ENCODE measurements around the gene WDR35. TPM values are rescaled to one million over a fixed set of nuclear protein-coding genes. Genes with fewer than 3 reads are reported as not detected.

WDR35 gene
- total and polyA plus RNA-seq, 10 of the 15 experiments (the other 5 are each of a cell fraction or from before 2014, with no cell fraction given), result 3.0 to 9.3 (median 6.3) TPM

DNA sequence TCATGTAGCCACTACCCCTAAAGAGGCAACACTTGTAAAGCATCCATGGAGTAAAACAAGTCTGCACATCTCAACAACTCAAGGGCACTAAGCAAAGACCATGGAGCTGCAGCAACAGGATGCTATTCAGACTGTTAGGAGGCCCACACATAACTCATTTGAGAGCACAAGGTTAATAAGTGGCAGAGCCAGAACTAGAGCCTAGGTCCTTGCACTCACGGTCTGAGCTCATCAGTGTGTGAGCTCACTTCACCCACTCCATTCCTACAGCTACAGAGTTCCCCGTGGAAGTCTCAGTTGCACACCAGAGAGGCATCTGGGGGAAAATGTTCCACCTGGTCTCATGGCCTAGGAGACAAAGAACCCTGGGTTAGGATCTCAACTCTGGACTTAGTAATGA is 123.1 kb downstream of the WDR35 start (continued):
- TF ChIP-seq EP300 (IDR thresholded peaks at IDR 0.05; ENCODE audit: borderline replicate concordance in 1 of 2, control insufficient read depth in 1 of 2, low read depth in 2 of 2, low read length in 2 of 2) (no peak), HSF1 (IDR thresholded peaks at IDR 0.05; ENCODE audit: low read depth, low read length) (no peak), ZBTB33 (IDR thresholded peaks at IDR 0.05) (no peak), HDAC2 (IDR thresholded peaks at IDR 0.05) (no peak)

- Histone ChIP-seq H3K79me2 (ENCODE audit: control insufficient read depth, insufficient read depth, low read length) (no peaks in the 10 kb centered on the region), H3K4me3 (no peak overlapping the region), H3K4me1 (ENCODE audit: control insufficient read depth, insufficient read depth, low read length) (peaks cover 9% of the 10 kb centered on the region), H2AFZ (ENCODE audit: control insufficient read depth, low read depth, low read length) (peak overlapping the region; percentile 41), H3K27me3 (replicated peaks in 1 of 2; ENCODE audit: control insufficient read depth in 2 of 2, insufficient read depth in 2 of 2, low read length in 1 of 2) (no peaks in the 10 kb centered on the region), H3K36me3 (ENCODE audit: control insufficient read depth in 2 of 2, insufficient read depth in 2 of 2, low read length in 1 of 2) (no peaks in the 10 kb centered on the region), H4K20me1 (ENCODE audit: control insufficient read depth, insufficient read depth) (no peaks in the 10 kb centered on the region), H3K9me3 (replicated peaks; ENCODE audit: control insufficient read depth, insufficient read depth, low read length) (no peaks in the 10 kb centered on the region), H3K9ac (ENCODE audit: control insufficient read depth, insufficient read depth, low read length) (peak overlapping the region; percentile 44; the same call in 1 of the 2 replicates), H3K27ac (ENCODE audit: control insufficient read depth, insufficient read depth) (no peak overlapping the region), H3K4me2 (ENCODE audit: control insufficient read depth, insufficient read depth) (peak overlapping the region; percentile 12; the same call in 1 of the 2 replicates)
- RAD21 ChIA-PET (ENCODE audit: unreplicated experiment), result interaction anchor here (0.8 to 1.6 kb wide), 6 partner anchors 24 to 1344 kb away, joined by 3 to 4 read pairs (median 3); no protein-coding TSS in a partner anchor
- 3% methylated on average over 2 of the region's 2 CpGs for WGBS (ENCODE audit: insufficient coverage, insufficient replicate concordance, low lambda C conversion rate, missing lambda C conversion rate)
- in situ Hi-C loops (cut with MboI), result loop anchor here (10.0 kb wide), 1 partner anchor 1110 kb away; no protein-coding TSS in a partner anchor
- FAIRE-seq, result no peak
- TF ChIP-seq TCF12 (IDR thresholded peaks at IDR 0.05; ENCODE audit: low read depth, low read length), result 0 out of 2 replicates have a peak, but pooled peaks have one; percentile 6
- TF ChIP-seq RUNX3 (IDR thresholded peaks at IDR 0.05; ENCODE audit: low read length), result peak; percentile 88
- TF ChIP-seq CUX1 (IDR thresholded peaks at IDR 0.05; ENCODE audit: insufficient replicate concordance, low read depth, low read length), result no peak
- ATAC-seq, result peak; percentile 75
- no TSS peak for BruUV-seq (replicated peaks)
- DNase-seq (ENCODE audit: low read depth, low spot score), result no peak
- intact Hi-C loops (cut with micrococcal nuclease; ENCODE audit: unreplicated experiment), result loop anchor here (5.0 kb wide), 1 partner anchor 232 kb away; no protein-coding TSS in a partner anchor
- POLR2A ChIA-PET, result interaction anchor here (0.6 to 1.0 kb wide), 2 partner anchors 30 to 948 kb away, joined by 3 to 4 read pairs; no protein-coding TSS in a partner anchor
- CTCF ChIA-PET, result interaction anchor here (0.9 to 4.2 kb wide), 6 partner anchors 8 to 1344 kb away, joined by 3 to 22 read pairs (median 6); no protein-coding TSS in a partner anchor
- SMC1A ChIA-PET (ENCODE audit: uncharacterized antibody, unreplicated experiment), result interaction anchor here (0.6 kb wide), 1 partner anchor 626 kb away, joined by 3 read pairs; no protein-coding TSS in a partner anchor
These were observed 124.8 kb downstream of the WDR35 start for GRCh38 chr2:19865151-19865550.

Measured in GM12878 (cell line).